Stimulated activated CD4-positive, alpha-beta T cell treated with anti-CD3 and anti-CD28 coated beads, Interleukin-4, amount 100 ng/mL, for 1 hour (primary cell): ENCODE data around the gene ATG14.
"Not testable (repeated sequence)": the region's sequence is repeated elsewhere in the genome, so short reads cannot be mapped to it uniquely, and the experiment has no call there.

Source experiments
- DNase-seq: peaks from one replicate; pipeline ENCODE4 v3.0.0-alpha.2; 2020

Gene ATG14

GRCh38 chr14:55411426-55412389, at the start of gene ATG14:
ATG14 (minus strand) TSS chr14:55411830; CDS start chr14:55411822, 8 bp downstream.
- peak; percentile 75 for DNase-seq

GRCh38 chr14:55458800-55459515, 47.3 kb upstream of the ATG14 start:
- no peak for DNase-seq

GRCh38 chr14:55457496-55457895, 45.9 kb upstream of the ATG14 start:
- no peak for DNase-seq

GRCh38 chr14:55456411-55456810, 44.8 kb upstream of the ATG14 start:
- DNase-seq: not testable (repeated sequence)

GRCh38 chr14:55454264-55455002, 42.8 kb upstream of the ATG14 start:
- no peak for DNase-seq

- DNase-seq: no peak
These were observed 40.3 kb upstream of the ATG14 start for GRCh38 chr14:55451950-55452349.

GRCh38 chr14:55451398-55451797, 39.8 kb upstream of the ATG14 start:
- DNase-seq: no peak

GRCh38 chr14:55450987-55451386, 39.4 kb upstream of the ATG14 start:
- no peak for DNase-seq

- no peak for DNase-seq
These were observed 38.9 kb upstream of the ATG14 start for GRCh38 chr14:55450539-55450938.

GRCh38 chr14:55450124-55450523, 38.5 kb upstream of the ATG14 start:
- no peak for DNase-seq

- DNase-seq: no peak
These were observed 37.5 kb upstream of the ATG14 start for GRCh38 chr14:55449116-55449515.

GRCh38 chr14:55448141-55448614, 36.5 kb upstream of the ATG14 start:
- DNase-seq: no peak

GRCh38 chr14:55446833-55447232, 35.2 kb upstream of the ATG14 start:
- no peak for DNase-seq

- peak; percentile 20 for DNase-seq
These were observed 34.6 kb upstream of the ATG14 start for GRCh38 chr14:55446127-55446736.

GRCh38 chr14:55441286-55441685, 29.7 kb upstream of the ATG14 start:
- DNase-seq: no peak

GRCh38 chr14:55440385-55440784, 28.8 kb upstream of the ATG14 start, which contains the start of gene TBPL2:
TBPL2 (minus strand) TSS chr14:55440616; CDS start chr14:55440449, 167 bp downstream.
- DNase-seq: no peak

GRCh38 chr14:55438066-55438683, 26.5 kb upstream of the ATG14 start:
- no peak for DNase-seq

GRCh38 chr14:55436931-55437330, 25.3 kb upstream of the ATG14 start:
- DNase-seq: no peak

- no peak for DNase-seq
These were observed 24.9 kb upstream of the ATG14 start for GRCh38 chr14:55436519-55436918.

GRCh38 chr14:55434805-55435174, 23.2 kb upstream of the ATG14 start:
- DNase-seq: no peak

- no peak for DNase-seq
These were observed 22.5 kb upstream of the ATG14 start for GRCh38 chr14:55433880-55434804.
